SJSA1 (cell line): ENCODE results near the gene CAPS2. TPM values are rescaled to one million over a fixed set of nuclear protein-coding genes. Genes with fewer than 3 reads are reported as not detected.

Source experiments
- total RNA-seq: library from RNA; depleted of rRNA; stranded (reverse); fragments of >200 nt; shearing (Covaris generic); gene quantifications from 2 replicates; pipeline ENCODE4 v1.2.3, GENCODE V29; 2014; rRNA removed

The CAPS2 gene
- total RNA-seq, 1 experiment from 2014 or later = 2.8 TPM

Other genes with a start within 250 kb of the CAPS2 start
- not detected in 2 replicates for gene KCNC2, start 120.5 kb downstream of the CAPS2 start, total RNA-seq
- not detected in 2 replicates for gene GLIPR1L1, start 4.3 kb upstream of the CAPS2 start, total RNA-seq
- 0.13 TPM in 1 of 2 replicates, not detected in the other for gene GLIPR1L2, start 60.8 kb upstream of the CAPS2 start, total RNA-seq
- 34.4 and 81.5 TPM in 2 replicates for gene GLIPR1, start 150.4 kb upstream of the CAPS2 start, total RNA-seq
- gene KRR1, start 181.3 kb upstream of the CAPS2 start, total RNA-seq = 45.7 and 76.8 TPM in 2 replicates